IPS DF 6.9 (cell line): Measurements from ENCODE around the gene MYO1E.

Experiments used
- DNase-seq: peaks from one replicate; pipeline ENCODE4 v3.0.0-alpha.2; 2013; ENCODE audit warnings: low read depth, low spot score
- H3K27ac ChIP-seq: one replicate; pipeline ENCODE4 v1.5.1; 2013; ENCODE audit warnings: low read length, control low read depth
- H3K27me3 ChIP-seq: 2 replicates; pipeline ENCODE4 v1.6.1; 2013; ENCODE audit warnings: mild to moderate bottlenecking, low read length; ENCODE audit not compliant: control insufficient read depth, insufficient read depth
- H3K36me3 ChIP-seq: 2 replicates; pipeline ENCODE4 v1.6.1; 2013; ENCODE audit warnings: low read length; ENCODE audit not compliant: control insufficient read depth, insufficient read depth
- H3K4me1 ChIP-seq: 2 replicates; pipeline ENCODE4 v1.6.1; 2013; ENCODE audit warnings: low read length; ENCODE audit not compliant: control insufficient read depth, insufficient read depth
- H3K4me3 ChIP-seq: 2 replicates; pipeline ENCODE4 v1.5.1; 2013; ENCODE audit warnings: mild to moderate bottlenecking, low read length
- H3K9me3 ChIP-seq: 2 replicates; pipeline ENCODE4 v1.6.1; 2013; ENCODE audit warnings: low read length, inconsistent platforms; ENCODE audit not compliant: control insufficient read depth, insufficient read depth
- WGBS: extraction: QIAGEN DNeasy Blood & Tissue Kit; methylation state at CpG from one replicate; pipeline ENCODE4 v1.1.7; 2013; ENCODE audit warnings: mixed read lengths, missing lambda C conversion rate; ENCODE audit not compliant: insufficient read length, insufficient coverage; 5-methylcytosine and 5-hydroxymethylcytosine counted together

MYO1E gene

DNA sequence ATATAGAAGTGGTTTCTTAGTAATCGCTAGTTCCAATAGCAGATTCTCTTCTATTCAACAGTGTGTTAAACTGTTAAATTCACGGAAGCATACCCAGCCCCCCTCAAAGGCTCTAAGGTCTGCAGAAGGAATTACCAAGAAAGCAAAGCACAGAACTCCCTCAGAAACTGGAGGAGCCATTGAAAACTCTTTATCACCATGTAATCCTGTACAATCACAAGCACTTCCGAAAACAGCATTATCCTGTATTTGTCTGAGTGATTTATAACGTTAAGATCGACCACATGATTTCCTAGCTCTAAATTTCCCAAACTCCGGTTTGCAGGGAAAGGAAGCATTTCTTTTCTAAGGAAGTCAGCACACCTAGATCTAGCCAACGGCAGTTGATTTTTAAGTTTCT is 20.0 kb downstream of the MYO1E start:
- Histone ChIP-seq H3K36me3 (no peaks in the 10 kb centered on the region), H3K4me3 (no peak overlapping the region), H3K9me3 (no peaks in the 10 kb centered on the region), H3K27ac (no peak overlapping the region), H3K27me3 (no peaks in the 10 kb centered on the region), H3K4me1 (peaks cover 16% of the 10 kb centered on the region; the same call in 1 of the 2 replicates)
- DNase-seq = no peak
- WGBS = no CpG with 5 or more reads among the region's 7 CpGs

- no peak for DNase-seq
These were observed 20.5 kb downstream of the MYO1E start for GRCh38 chr15:59352189-59352588.

GRCh38 chr15:59350421-59350732 is 22.3 kb downstream of the MYO1E start:
- H3K4me1 ChIP-seq = peaks cover 15% of the 10 kb centered on the region; the same call in 1 of the 2 replicates
- no CpG with 5 or more reads among the region's 1 CpG for WGBS

More at GRCh38 chr15:59352189-59352588, 20.5 kb downstream of the MYO1E start:
- H3K27ac ChIP-seq = no peak overlapping the region
- H3K36me3 ChIP-seq = no peaks in the 10 kb centered on the region
- no CpG with 5 or more reads among the region's 9 CpGs for WGBS
- no peak overlapping the region for H3K4me3 ChIP-seq
- peaks cover 16% of the 10 kb centered on the region; the same call in 1 of the 2 replicates for H3K4me1 ChIP-seq
- no peaks in the 10 kb centered on the region for H3K9me3 ChIP-seq
- H3K27me3 ChIP-seq = no peaks in the 10 kb centered on the region

DNA sequence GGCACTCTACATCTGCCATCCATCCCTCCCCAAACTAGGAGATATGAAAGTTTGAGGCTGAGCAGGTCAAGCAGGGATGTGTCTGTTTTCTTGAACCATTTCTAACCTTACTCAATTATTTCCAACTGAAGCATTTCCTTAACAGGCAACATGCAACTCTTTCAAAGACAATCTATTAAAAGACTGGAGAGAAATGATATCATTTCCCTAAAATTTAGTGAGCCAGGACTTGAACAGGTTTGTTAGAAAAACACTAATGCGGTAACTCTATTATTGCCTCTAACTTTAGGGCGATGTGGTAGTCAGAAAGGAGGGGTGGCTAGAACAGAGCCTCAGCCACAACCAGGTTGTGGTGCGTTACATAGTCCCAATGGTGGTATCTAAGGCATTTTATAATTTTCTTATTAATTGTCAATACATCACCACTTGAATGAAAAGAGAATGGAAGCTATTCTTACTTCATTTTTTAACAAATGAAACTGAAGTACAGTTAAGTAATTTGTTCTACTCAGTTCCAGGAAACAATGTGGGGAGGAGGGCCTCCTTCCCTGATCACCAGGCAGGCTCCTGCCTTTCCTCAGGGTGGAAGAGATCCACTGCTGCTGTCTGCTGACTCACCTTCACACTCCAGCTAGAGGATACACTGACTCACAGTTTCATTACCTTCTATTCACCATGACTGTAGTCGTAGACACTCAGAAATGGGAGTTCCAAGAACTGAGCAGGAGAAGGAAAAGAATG is 22.8 kb downstream of the MYO1E start:
- no CpG with 5 or more reads among the region's 4 CpGs for WGBS
- peaks cover 11% of the 10 kb centered on the region; the same call in 1 of the 2 replicates for H3K4me1 ChIP-seq
- no peak overlapping the region for H3K4me3 ChIP-seq
- no peaks in the 10 kb centered on the region for H3K9me3 ChIP-seq
- no peaks in the 10 kb centered on the region for H3K36me3 ChIP-seq
- no peaks in the 10 kb centered on the region for H3K27me3 ChIP-seq
- DNase-seq = no peak
- no peak overlapping the region for H3K27ac ChIP-seq

More at GRCh38 chr15:59350421-59350732, 22.3 kb downstream of the MYO1E start:
- H3K9me3 ChIP-seq = no peaks in the 10 kb centered on the region
- DNase-seq = no peak
- no peaks in the 10 kb centered on the region for H3K36me3 ChIP-seq
- H3K27me3 ChIP-seq = no peaks in the 10 kb centered on the region
- no peak overlapping the region for H3K27ac ChIP-seq
- no peak overlapping the region for H3K4me3 ChIP-seq

GRCh38 chr15:59347915-59348314 is 24.8 kb downstream of the MYO1E start:
- Histone ChIP-seq H3K27me3 (no peaks in the 10 kb centered on the region), H3K4me1 (peaks cover 9% of the 10 kb centered on the region; the same call in 1 of the 2 replicates), H3K4me3 (no peak overlapping the region), H3K27ac (no peak overlapping the region), H3K9me3 (no peaks in the 10 kb centered on the region), H3K36me3 (no peaks in the 10 kb centered on the region)
- 100% methylated on average over 1 of the region's 5 CpGs for WGBS
- no peak for DNase-seq

DNA sequence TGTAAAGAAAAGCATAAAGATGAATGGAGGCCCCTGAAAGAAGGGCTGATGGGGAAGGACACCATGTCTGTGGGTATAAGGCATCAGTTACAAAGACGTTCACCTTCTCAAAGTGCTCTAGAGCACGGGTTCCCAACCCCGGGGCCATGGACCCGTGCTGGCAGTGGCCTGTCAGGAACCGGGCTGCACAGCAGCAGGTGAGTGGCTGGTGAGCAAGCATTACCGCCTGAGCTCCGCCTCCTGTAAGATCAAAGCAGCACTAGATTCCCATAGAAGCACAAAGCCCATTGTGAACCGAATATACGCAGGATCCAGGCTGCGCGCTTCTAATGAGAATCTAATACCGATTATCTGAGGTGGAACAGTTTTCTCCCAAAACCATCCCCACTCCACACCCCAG is 25.7 kb downstream of the MYO1E start:
- WGBS = no CpG with 5 or more reads among the region's 12 CpGs
- H3K36me3 ChIP-seq = no peaks in the 10 kb centered on the region
- no peaks in the 10 kb centered on the region for H3K27me3 ChIP-seq
- H3K4me1 ChIP-seq = peaks cover 3% of the 10 kb centered on the region; the same call in 1 of the 2 replicates
- H3K4me3 ChIP-seq = no peak overlapping the region
- H3K27ac ChIP-seq = no peak overlapping the region
- no peak for DNase-seq
- H3K9me3 ChIP-seq = no peaks in the 10 kb centered on the region

- no peak for DNase-seq
- H3K27me3 ChIP-seq = no peaks in the 10 kb centered on the region
- no peaks in the 10 kb centered on the region for H3K36me3 ChIP-seq
- H3K4me1 ChIP-seq = peaks cover 2% of the 10 kb centered on the region; the same call in 1 of the 2 replicates
- no peaks in the 10 kb centered on the region for H3K9me3 ChIP-seq
- H3K27ac ChIP-seq = no peak overlapping the region
- no peak overlapping the region for H3K4me3 ChIP-seq
These were observed 27.3 kb downstream of the MYO1E start for GRCh38 chr15:59345326-59345725.

- peaks cover 2% of the 10 kb centered on the region; the same call in 1 of the 2 replicates for H3K4me1 ChIP-seq
- no peaks in the 10 kb centered on the region for H3K9me3 ChIP-seq
- no peaks in the 10 kb centered on the region for H3K36me3 ChIP-seq
- H3K4me3 ChIP-seq = no peak overlapping the region
- no peak overlapping the region for H3K27ac ChIP-seq
- H3K27me3 ChIP-seq = no peaks in the 10 kb centered on the region
- DNase-seq = no peak
These were observed 28.4 kb downstream of the MYO1E start for GRCh38 chr15:59344311-59344710.

GRCh38 chr15:59340325-59340724 is 32.3 kb downstream of the MYO1E start:
- H3K27me3 ChIP-seq = no peaks in the 10 kb centered on the region
- no peaks in the 10 kb centered on the region for H3K4me1 ChIP-seq
- no peak for DNase-seq
- H3K4me3 ChIP-seq = no peak overlapping the region
- H3K36me3 ChIP-seq = no peaks in the 10 kb centered on the region
- H3K27ac ChIP-seq = no peak overlapping the region
- no peaks in the 10 kb centered on the region for H3K9me3 ChIP-seq
- WGBS = no CpG with 5 or more reads among the region's 5 CpGs

DNA sequence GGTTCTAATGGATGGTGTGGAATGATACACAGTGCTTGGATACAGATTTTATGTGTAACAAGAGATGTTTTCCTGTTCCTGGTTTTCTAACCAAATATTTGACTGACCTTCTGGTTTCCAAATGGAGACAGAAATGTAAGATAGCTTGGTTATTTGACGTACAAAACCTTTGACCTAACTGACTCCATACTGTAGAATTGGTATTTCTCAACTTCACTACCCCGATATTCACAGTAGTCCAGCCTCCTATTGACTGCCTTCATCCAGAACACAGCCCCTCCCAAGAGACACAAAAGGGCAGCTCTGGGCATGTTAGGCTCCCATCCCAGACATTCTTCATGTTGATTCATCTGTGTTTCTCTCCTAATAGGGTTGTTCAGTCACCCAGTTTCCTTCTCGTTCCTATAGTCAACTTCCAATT is 33.4 kb downstream of the MYO1E start:
- WGBS = no CpG with 5 or more reads among the region's 3 CpGs
- no peak for DNase-seq
- Histone ChIP-seq H3K4me1 (no peaks in the 10 kb centered on the region), H3K4me3 (no peak overlapping the region), H3K27me3 (no peaks in the 10 kb centered on the region), H3K36me3 (no peaks in the 10 kb centered on the region), H3K27ac (no peak overlapping the region), H3K9me3 (no peaks in the 10 kb centered on the region)

GRCh38 chr15:59338414-59338813 is 34.3 kb downstream of the MYO1E start:
- H3K36me3 ChIP-seq = no peaks in the 10 kb centered on the region
- no peaks in the 10 kb centered on the region for H3K4me1 ChIP-seq
- no peaks in the 10 kb centered on the region for H3K27me3 ChIP-seq
- no CpG with 5 or more reads among the region's 1 CpG for WGBS
- no peak overlapping the region for H3K27ac ChIP-seq
- no peaks in the 10 kb centered on the region for H3K9me3 ChIP-seq
- no peak overlapping the region for H3K4me3 ChIP-seq
- no peak for DNase-seq
